ENCODE measurements around the gene PLAAT3.

The PLAAT3 gene

GRCh38 chr11:63614136-63614671 is at the start of gene PLAAT3:
TSS of gene PLAAT3 (minus strand) at chr11:63614433. CDS start at chr11:63614014, 419 bp downstream.
- DNase-seq (ENCODE audit: low read depth, low spot score), result peak; percentile 42

GRCh38 chr11:63663809-63664208 is 49.6 kb upstream of the PLAAT3 start:
- TF ChIP-seq CTCF (IDR thresholded peaks at IDR 0.05; ENCODE audit: low read depth, low read length), result no peak
- DNase-seq (ENCODE audit: low read depth, low spot score), result peak; percentile 73
- no peak overlapping the region for H3K4me3 ChIP-seq (ENCODE audit: low read depth, low read length)
- in situ Hi-C loops (cut with HindIII; ENCODE audit: low sequenced_read_pairs), result no loop called here

More at GRCh38 chr11:63614136-63614671, at the start of gene PLAAT3:
- in situ Hi-C loops (cut with HindIII; ENCODE audit: low sequenced_read_pairs), result no loop called here
- no peak for TF ChIP-seq CTCF (IDR thresholded peaks at IDR 0.05; ENCODE audit: low read depth, low read length)
- H3K4me3 ChIP-seq (ENCODE audit: low read depth, low read length), result peak within 1 kb of the TSS; percentile 64

GRCh38 chr11:63660972-63661371 is 46.7 kb upstream of the PLAAT3 start:
- no peak for DNase-seq (ENCODE audit: low read depth, low spot score)
- H3K4me3 ChIP-seq (ENCODE audit: low read depth, low read length), result no peak overlapping the region
- in situ Hi-C loops (cut with HindIII; ENCODE audit: low sequenced_read_pairs), result no loop called here
- no peak for TF ChIP-seq CTCF (IDR thresholded peaks at IDR 0.05; ENCODE audit: low read depth, low read length)

GRCh38 chr11:63652671-63653070 is 38.4 kb upstream of the PLAAT3 start:
- H3K4me3 ChIP-seq (ENCODE audit: low read depth, low read length), result no peak overlapping the region
- in situ Hi-C loops (cut with HindIII; ENCODE audit: low sequenced_read_pairs), result no loop called here
- no peak for DNase-seq (ENCODE audit: low read depth, low spot score)
- TF ChIP-seq CTCF (IDR thresholded peaks at IDR 0.05; ENCODE audit: low read depth, low read length), result no peak

- H3K4me3 ChIP-seq (ENCODE audit: low read depth, low read length), result no peak overlapping the region
- in situ Hi-C loops (cut with HindIII; ENCODE audit: low sequenced_read_pairs), result no loop called here
- no peak for DNase-seq (ENCODE audit: low read depth, low spot score)
- TF ChIP-seq CTCF (IDR thresholded peaks at IDR 0.05; ENCODE audit: low read depth, low read length), result no peak
Observed at GRCh38 chr11:63643205-63643604, 29.0 kb upstream of the PLAAT3 start.

- no peak overlapping the region for H3K4me3 ChIP-seq (ENCODE audit: low read depth, low read length)
- DNase-seq (ENCODE audit: low read depth, low spot score), result peak; percentile 14
- no peak for TF ChIP-seq CTCF (IDR thresholded peaks at IDR 0.05; ENCODE audit: low read depth, low read length)
- in situ Hi-C loops (cut with HindIII; ENCODE audit: low sequenced_read_pairs), result no loop called here
Observed at GRCh38 chr11:63641727-63642126, 27.5 kb upstream of the PLAAT3 start.

Measured in astrocyte of the spinal cord (primary cell).